Pancreas (tissue), 10 donors: Measurements from ENCODE around the gene ABCB1. TPM values are rescaled to one million over a fixed set of nuclear protein-coding genes. Genes with fewer than 3 reads are reported as not detected.
A peak's percentile ranks its signal among the peaks of the same experiment; 100 is the strongest.

Source experiments
- ATAC-seq, 4 donors: fragments of 200-7000 bp; cut with Tn5 transposase; one replicate each; pipeline versions ENCODE4 v1.8.0 to v1.9.1; 2020; ENCODE audit warnings: mild to moderate bottlenecking in 4 of 4, moderate library complexity in 4 of 4
- DNase-seq, 6 donors: peaks; one replicate each; pipeline ENCODE4 v3.0.0-alpha.2; 2020
- FAIRE-seq: peaks from 2 replicates; lab custom pipeline; 2012; peaks lifted over from hg19 to GRCh38; lab: Jason Lieb, UNC
- H3K27ac ChIP-seq, 4 donors: fragments of 200-600 bp; sonication (generic); 1 replicate in 3 of 4; 2 replicates in 1 of 4; pipeline versions ENCODE4 v1.5.0 to v1.8.0; 2020
- H3K27me3 ChIP-seq, 4 donors: fragments of 200-600 bp; one replicate each; pipeline ENCODE4 v1.8.0; 2021
- H3K36me3 ChIP-seq, 3 donors: fragments of 200-600 bp; sonication (generic) in 1 of 3; one replicate each; pipeline versions ENCODE4 v1.5.0 to v1.8.0; 2020 to 2021
- H3K4me1 ChIP-seq, 3 donors: fragments of 200-600 bp; one replicate each; pipeline ENCODE4 v1.8.0; 2021
- H3K4me3 ChIP-seq, 4 donors: fragments of 200-600 bp; sonication (generic) in 2 of 4; one replicate each; pipeline versions ENCODE4 v1.5.0 to v1.8.0; 2020 to 2021
- H3K9me3 ChIP-seq, 4 donors: fragments of 200-600 bp; one replicate each; pipeline ENCODE4 v1.8.0; 2021
- CTCF ChIP-seq, 4 donors: fragments of 200-600 bp; sonication (generic) in 3 of 4; IDR thresholded peaks; one replicate each; pipeline versions ENCODE4 v1.5.0 to v1.8.0; 2021; ENCODE audit warnings: antibody characterized with exemption in 4 of 4
- WGBS, 2 donors: extraction: QIAGEN DNeasy Blood & Tissue Kit; methylation state at CpG; one replicate each; pipeline ENCODE4 v1.1.7; 2013; 5-methylcytosine and 5-hydroxymethylcytosine counted together
- intact Hi-C, 3 donors: fragments of 100-400 bp; cut with DNase I; formaldehyde crosslinking; loops; one replicate each; pipeline versions ENCODE4 v1.11.1 to v1.14.2; 2022
- polyA plus RNA-seq, 2 donors: library from polyadenylated mRNA; stranded (reverse); fragments of 200-250 nt; gene quantifications; one replicate each; pipeline ENCODE4 v1.2.3, GENCODE V29; 2013
- total RNA-seq, 6 donors: library from RNA; stranded (reverse); fragmentation: NEBNext Ultra II Directional in 4 of 6; extraction: Animal tissue kit (Norgen Biotek cat#: 25700) in 4 of 6; gene quantifications; one replicate each; pipeline versions ENCODE4 v1.2.1 to v1.2.4, GENCODE V29; 2021 to 2023
- donor health status: healthy with polysubstance abuse.
- donor health status: DM: no; HTN: no; CAD: no; lungs with moderate emphysema.
- donor health status: DM: no; HTN: no; CAD: no.
- donor health status: control.
- donor health status: control.
- donor health status: Bipolar disorder and iron deficiency.
- donor health status: DM: yes; HTN: yes; CAD: no.
- donor health status: DM: no; HTN: no; CAD: no.
- donor health status: DM: no; HTN: no; CAD: no.
- donor health status: DM: yes; HTN: yes; CAD: no.

The ABCB1 gene
- total RNA-seq (1 to 10 TPM; 1.8 to 9.7 (median 3.0) TPM), polyA plus RNA-seq (1 to 10 TPM; 2.4 to 9.2 TPM)

- WGBS, 2 donors, result 3 to 5% methylated on average over 49 to 61 of the region's 61 CpGs
- peaks cover 0 to 10% (median 0%) of the 10 kb centered on the region in 4 donors for H3K27me3 ChIP-seq
- FAIRE-seq, result no peak
- peaks cover 0 to 2% (median 0%) of the 10 kb centered on the region in 3 donors for H3K4me1 ChIP-seq
- H3K9me3 ChIP-seq, result no peaks in the 10 kb centered on the region
- H3K27ac ChIP-seq, result no peak within 1 kb of the TSS
- DNase-seq, result peak; percentile 16 to 75 (median 50)
- ATAC-seq, result peak; percentile 94 to 97 (median 96)
- no peak for TF ChIP-seq CTCF (IDR thresholded peaks at IDR 0.05)
- peak within 1 kb of the TSS; percentile 26 to 54 (median 34) for H3K4me3 ChIP-seq
- intact Hi-C loops, result no loop called here
- H3K36me3 ChIP-seq, result no peaks in the 10 kb centered on the region
Measured at GRCh38 chr7:87600130-87601124, at the start of gene ABCB1. Gene ABCB1 (minus strand): TSS chr7:87600884. CDS start chr7:87600184, 700 bp downstream.

GRCh38 chr7:87648316-87648715 lies 47.6 kb upstream of the ABCB1 start:
- DNase-seq (no peak), FAIRE-seq (no peak), ATAC-seq (no peak)
- intact Hi-C loops, result no loop called here
- Histone ChIP-seq H3K4me3 (no peak overlapping the region), H3K27ac (no peak overlapping the region), H3K9me3 (no peaks in the 10 kb centered on the region), H3K36me3 (no peaks in the 10 kb centered on the region), H3K27me3 (no peaks in the 10 kb centered on the region), H3K4me1 (no peaks in the 10 kb centered on the region)
- 97 to 100% methylated on average over 1 of the region's 1 CpG for WGBS, 2 donors
- TF ChIP-seq CTCF (IDR thresholded peaks at IDR 0.05), result no peak

- 84 to 93% methylated on average over 1 of the region's 1 CpG for WGBS, 2 donors
- ATAC-seq, result no peak
- intact Hi-C loops, result no loop called here
Measured at GRCh38 chr7:87645446-87645845, 44.8 kb upstream of the ABCB1 start.

DNA sequence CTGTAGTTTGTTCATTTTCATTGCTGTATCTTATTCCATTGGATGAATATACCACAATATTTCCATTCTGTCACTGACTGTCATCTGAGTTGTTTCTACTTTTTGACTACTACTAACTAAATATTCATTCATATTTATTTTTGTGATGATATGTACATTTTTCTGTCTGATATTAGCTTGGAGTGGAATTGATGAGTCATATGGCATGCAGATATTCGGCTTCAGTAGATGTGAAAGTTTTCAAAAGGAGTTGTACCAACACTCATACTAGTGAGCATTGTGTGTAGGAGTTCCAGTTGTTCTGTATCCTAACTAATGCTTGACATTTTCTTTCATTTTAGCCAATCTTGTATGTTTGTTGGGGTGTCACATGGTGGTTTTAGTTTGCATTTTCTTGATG lies 35.2 kb upstream of the ABCB1 start:
- DNase-seq (no peak), FAIRE-seq (no peak), ATAC-seq (no peak)
- Histone ChIP-seq H3K27me3 (peaks cover 0 to 6% (median 0%) of the 10 kb centered on the region in 4 donors), H3K9me3 (no peaks in the 10 kb centered on the region), H3K36me3 (no peaks in the 10 kb centered on the region), H3K27ac (no peak overlapping the region), H3K4me1 (no peaks in the 10 kb centered on the region), H3K4me3 (no peak overlapping the region)
- WGBS, 2 donors, result 66 to 76% methylated on average over 1 of the region's 1 CpG
- intact Hi-C loops, result no loop called here
- no peak for TF ChIP-seq CTCF (IDR thresholded peaks at IDR 0.05)

More at GRCh38 chr7:87645446-87645845, 44.8 kb upstream of the ABCB1 start:
- no peak for TF ChIP-seq CTCF (IDR thresholded peaks at IDR 0.05)
- Histone ChIP-seq H3K27me3 (no peaks in the 10 kb centered on the region), H3K36me3 (no peaks in the 10 kb centered on the region), H3K4me3 (no peak overlapping the region), H3K4me1 (no peaks in the 10 kb centered on the region), H3K9me3 (no peaks in the 10 kb centered on the region), H3K27ac (no peak overlapping the region)
- FAIRE-seq (no peak), DNase-seq (no peak)
